Osteoblast (primary cell): ENCODE results near the gene REXO1. TPM values are rescaled to one million over a fixed set of nuclear protein-coding genes. Genes with fewer than 3 reads are reported as not detected.

Source experiments
- DNase-seq: peaks from one replicate; pipeline ENCODE4 v3.0.0; 2011; ENCODE audit warnings: low spot score, mixed read lengths; ENCODE audit not compliant: insufficient read length; ENCODE audit errors: missing footprints
- H2AFZ ChIP-seq: 2 replicates; pipeline ENCODE4 v1.6.0; 2011; ENCODE audit warnings: mild to moderate bottlenecking, low read length
- H3K27ac ChIP-seq: 2 replicates; pipeline ENCODE4 v1.5.1; 2011; ENCODE audit warnings: mild to moderate bottlenecking, low read depth, low read length, moderate library complexity
- H3K27me3 ChIP-seq: 2 replicates; pipeline ENCODE4 v1.6.0; 2012; ENCODE audit warnings: mild to moderate bottlenecking, control low read depth, inconsistent platforms, low read length, moderate library complexity; ENCODE audit not compliant: insufficient read depth
- H3K36me3 ChIP-seq: 2 replicates; pipeline ENCODE4 v1.5.1; 2011; ENCODE audit warnings: mild to moderate bottlenecking, low read length, control low read depth, moderate library complexity; ENCODE audit not compliant: insufficient read depth
- H3K4me1 ChIP-seq: 2 replicates; pipeline ENCODE4 v1.5.1; 2011; ENCODE audit warnings: mild to moderate bottlenecking, low read length, control low read depth, moderate library complexity; ENCODE audit not compliant: insufficient read depth
- H3K4me2 ChIP-seq: 2 replicates; pipeline ENCODE4 v1.6.0; 2011; ENCODE audit warnings: mild to moderate bottlenecking, low read length; ENCODE audit not compliant: insufficient read depth
- H3K4me3 ChIP-seq: fragments of 200-600 bp; sonication (generic); 3 replicates; pipeline ENCODE4 v1.5.1; 2012; ENCODE audit warnings: mild to moderate bottlenecking, low read length, inconsistent platforms; ENCODE audit not compliant: insufficient read depth
- H3K79me2 ChIP-seq: 2 replicates; pipeline ENCODE4 v1.6.0; 2012; ENCODE audit warnings: mild to moderate bottlenecking, low read length, control low read depth, inconsistent platforms; ENCODE audit not compliant: insufficient read depth
- H3K9me3 ChIP-seq: 2 replicates; pipeline ENCODE4 v1.5.1; 2011; ENCODE audit warnings: low read depth, low read length, control low read depth
- H4K20me1 ChIP-seq: 2 replicates; pipeline ENCODE4 v1.6.0; 2012; ENCODE audit warnings: mild to moderate bottlenecking, low read length, control low read depth; ENCODE audit not compliant: insufficient read depth
- CTCF ChIP-seq: IDR thresholded peaks from 2 replicates; pipeline ENCODE4 v1.5.1; 2011; ENCODE audit warnings: mild to moderate bottlenecking, low read depth, low read length, moderate library complexity; ENCODE audit errors: extremely low read depth
- total RNA-seq: library from RNA; depleted of rRNA; stranded (reverse); fragments of >200 nt; gene quantifications from 2 replicates; pipeline ENCODE4 v1.2.3, GENCODE V29; 2012

REXO1 gene
- total RNA-seq, 1 donor = 9.4 TPM

GRCh38 chr19:1809678-1810077 lies 38.6 kb downstream of the REXO1 start:
- no peak for TF ChIP-seq CTCF
- no peaks in the 10 kb centered on the region for H3K79me2 ChIP-seq
- H3K9me3 ChIP-seq = no peaks in the 10 kb centered on the region
- H4K20me1 ChIP-seq = peaks cover 9% of the 10 kb centered on the region
- no peak overlapping the region for H3K4me2 ChIP-seq
- no peak overlapping the region for H3K27ac ChIP-seq
- H2AFZ ChIP-seq = no peak overlapping the region
- DNase-seq = no peak
- H3K36me3 ChIP-seq = no peaks in the 10 kb centered on the region
- H3K4me1 ChIP-seq = peaks cover 9% of the 10 kb centered on the region
- H3K27me3 ChIP-seq = no peaks in the 10 kb centered on the region
- no peak overlapping the region for H3K4me3 ChIP-seq

DNA sequence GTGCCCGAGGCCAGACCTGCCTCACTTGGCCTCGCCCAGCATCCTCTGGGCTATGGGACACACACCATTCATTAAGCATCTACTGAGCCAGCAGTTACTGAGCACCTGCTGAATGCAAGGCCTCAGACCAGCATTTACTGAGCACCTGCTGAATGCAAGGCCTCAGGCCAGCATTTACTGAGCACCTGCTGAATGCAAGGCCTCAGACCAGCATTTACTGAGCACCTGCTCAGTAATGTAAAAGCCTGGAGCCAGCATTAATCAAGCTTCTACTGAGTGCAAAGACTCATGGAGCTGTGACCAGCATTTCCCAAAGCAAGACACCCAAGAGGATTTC lies 39.9 kb downstream of the REXO1 start:
- TF ChIP-seq CTCF = no peak
- no peaks in the 10 kb centered on the region for H3K36me3 ChIP-seq
- no peaks in the 10 kb centered on the region for H4K20me1 ChIP-seq
- no peaks in the 10 kb centered on the region for H3K79me2 ChIP-seq
- peaks cover 9% of the 10 kb centered on the region for H3K4me1 ChIP-seq
- DNase-seq = no peak
- H3K27me3 ChIP-seq = no peaks in the 10 kb centered on the region
- H3K27ac ChIP-seq = no peak overlapping the region
- H3K4me2 ChIP-seq = no peak overlapping the region
- no peak overlapping the region for H2AFZ ChIP-seq
- H3K9me3 ChIP-seq = no peaks in the 10 kb centered on the region
- H3K4me3 ChIP-seq = no peak overlapping the region

GRCh38 chr19:1807695-1808394 lies 40.4 kb downstream of the REXO1 start:
- Histone ChIP-seq H3K27ac (no peak overlapping the region), H3K4me2 (no peak overlapping the region), H3K27me3 (no peaks in the 10 kb centered on the region)

More at GRCh38 chr19:1807695-1808394, 40.4 kb downstream of the REXO1 start:
- TF ChIP-seq CTCF = no peak
- H3K79me2 ChIP-seq = no peaks in the 10 kb centered on the region
- H3K4me1 ChIP-seq = peaks cover 5% of the 10 kb centered on the region
- no peak overlapping the region for H3K4me3 ChIP-seq
- no peaks in the 10 kb centered on the region for H4K20me1 ChIP-seq
- H3K9me3 ChIP-seq = no peaks in the 10 kb centered on the region
- no peak overlapping the region for H2AFZ ChIP-seq
- H3K36me3 ChIP-seq = no peaks in the 10 kb centered on the region
- DNase-seq = no peak
